Kidney epithelial cell (primary cell): ENCODE results near the gene NME2. TPM values are rescaled to one million over a fixed set of nuclear protein-coding genes. Genes with fewer than 3 reads are reported as not detected.
"Not testable (repeated sequence)": the region's sequence is repeated elsewhere in the genome, so short reads cannot be mapped to it uniquely, and the experiment has no call there.

Experiments
- DNase-seq: peaks from one replicate; pipeline ENCODE4 v3.0.0-alpha.2; 2010; ENCODE audit warnings: low read depth
- H3K27me3 ChIP-seq: 2 replicates; pipeline ENCODE4 v1.6.0; 2011; ENCODE audit warnings: low read length; ENCODE audit not compliant: control insufficient read depth, insufficient read depth
- H3K36me3 ChIP-seq: 2 replicates; pipeline ENCODE4 v1.5.1; 2011; ENCODE audit warnings: low read length; ENCODE audit not compliant: control insufficient read depth, insufficient read depth
- H3K4me3 ChIP-seq: 2 replicates; pipeline ENCODE4 v1.5.1; 2011; ENCODE audit warnings: low read depth, mild to moderate bottlenecking, control low read depth, low read length
- CTCF ChIP-seq: IDR thresholded peaks from 2 replicates; pipeline ENCODE4 v1.5.1; 2011; ENCODE audit warnings: mild to moderate bottlenecking, moderate library complexity, low read length, control low read depth, inconsistent platforms; ENCODE audit not compliant: insufficient read depth, poor library complexity, severe bottlenecking
- total RNA-seq: library from RNA; depleted of rRNA; stranded (reverse); fragments of >200 nt; gene quantifications from 2 replicates; pipeline ENCODE4 v1.2.3, GENCODE V29; 2015

The NME2 gene
- total RNA-seq, 1 donor from 2014 or later: 1,016 TPM

- H3K27me3 ChIP-seq: no peaks in the 10 kb centered on the region
- no peaks in the 10 kb centered on the region for H3K36me3 ChIP-seq
- peak; percentile 94 for DNase-seq
- H3K4me3 ChIP-seq: peak overlapping the region; percentile 34
- no peak for TF ChIP-seq CTCF
Observed at GRCh38 chr17:51121620-51122472, 44.4 kb upstream of the NME2 start.

- not testable (repeated sequence) for H3K4me3 ChIP-seq, H3K27me3 ChIP-seq, DNase-seq
Observed at GRCh38 chr17:51122473-51123115, 43.6 kb upstream of the NME2 start.

GRCh38 chr17:51124640-51125503 is 41.3 kb upstream of the NME2 start:
- no peak for TF ChIP-seq CTCF

More at GRCh38 chr17:51122473-51123115, 43.6 kb upstream of the NME2 start:
- H3K36me3 ChIP-seq: not testable (repeated sequence)

GRCh38 chr17:51128076-51128475 is 38.1 kb upstream of the NME2 start:
- no peak overlapping the region for H3K4me3 ChIP-seq
- no peak for DNase-seq
- no peak for TF ChIP-seq CTCF
- H3K36me3 ChIP-seq: no peaks in the 10 kb centered on the region
- no peaks in the 10 kb centered on the region for H3K27me3 ChIP-seq

More at GRCh38 chr17:51124640-51125503, 41.3 kb upstream of the NME2 start:
- Histone ChIP-seq H3K4me3 (no peak overlapping the region), H3K27me3 (no peaks in the 10 kb centered on the region), H3K36me3 (no peaks in the 10 kb centered on the region)
- no peak for DNase-seq

GRCh38 chr17:51132964-51133319 is 33.3 kb upstream of the NME2 start:
- DNase-seq: no peak

More at GRCh38 chr17:51132964-51133319, 33.3 kb upstream of the NME2 start:
- TF ChIP-seq CTCF: no peak
- no peaks in the 10 kb centered on the region for H3K36me3 ChIP-seq
- no peak overlapping the region for H3K4me3 ChIP-seq
- no peaks in the 10 kb centered on the region for H3K27me3 ChIP-seq
